ENCODE measurements around the gene CENPVL3. TPM values are rescaled to one million over a fixed set of nuclear protein-coding genes. Genes with fewer than 3 reads are reported as not detected.
"Not testable (repeated sequence)": the region's sequence is repeated elsewhere in the genome, so short reads cannot be mapped to it uniquely, and the experiment has no call there.

The CENPVL3 gene
- 5.0 TPM for polyA plus RNA-seq (2013, experiment 1 of 2)
- 5.0 TPM for polyA plus RNA-seq (2013, experiment 2 of 2)

DNA sequence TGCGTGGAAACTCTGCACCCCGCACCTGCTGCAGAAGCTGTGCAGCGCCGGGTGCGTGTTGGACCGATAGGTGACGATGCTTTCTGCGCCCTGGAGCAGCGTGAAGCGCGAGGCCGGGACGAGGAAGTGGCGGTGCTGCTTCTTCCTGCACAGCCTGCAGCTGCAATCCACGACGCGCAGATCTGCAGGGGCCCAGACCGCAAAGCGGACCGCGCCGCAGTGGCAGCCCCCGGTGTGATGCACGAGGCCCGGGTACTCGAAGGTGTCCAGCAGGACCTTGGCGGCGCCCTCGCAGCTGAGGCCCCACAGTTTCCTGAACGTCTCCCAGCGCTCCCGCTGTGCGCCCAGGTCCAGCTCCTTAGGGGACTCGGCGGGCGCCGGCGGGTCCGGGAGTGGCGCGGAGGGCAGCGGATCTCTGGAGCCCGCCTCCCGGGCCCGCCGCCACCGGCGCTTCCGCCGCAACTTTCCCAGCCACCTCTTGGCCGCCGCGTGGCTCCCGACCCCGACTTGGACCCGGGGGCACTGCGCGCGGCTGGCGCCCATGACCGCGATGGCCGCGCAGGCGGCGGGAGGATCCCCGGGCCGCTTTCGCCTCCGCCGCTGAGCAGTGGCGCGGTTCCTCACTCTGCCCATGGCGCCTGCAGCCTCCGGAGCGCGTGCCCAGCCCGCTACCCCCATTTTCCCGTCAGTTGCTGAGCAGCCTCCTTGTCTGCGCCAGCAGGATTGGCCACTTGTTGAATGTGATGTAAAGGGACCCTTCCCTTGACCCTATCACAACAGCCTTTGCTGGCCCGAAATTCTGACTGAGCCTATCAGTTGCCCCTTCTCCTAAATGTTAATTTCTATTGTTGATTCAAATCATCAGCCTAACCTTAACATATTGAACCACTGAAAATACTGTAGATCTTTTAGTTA, at the start of gene CENPVL3:
Gene CENPVL3 (minus strand): TSS at position 672 of the 915 bp plus-strand sequence. CDS start 39 bp downstream, at position 633.
- H3K9ac ChIP-seq (ENCODE audit: low read depth, low read length) = peak within 1 kb of the TSS; percentile 50; the same call in 1 of the 2 replicates
- H3K27ac ChIP-seq (ENCODE audit: low read depth, low read length); H3K4me1 ChIP-seq (ENCODE audit: insufficient read depth, low read length); H3K36me3 ChIP-seq (ENCODE audit: insufficient read depth, low read length); H3K9me3 ChIP-seq (ENCODE audit: insufficient read depth, low read depth, low read length): not testable (repeated sequence)
- H3K27me3 ChIP-seq (ENCODE audit: insufficient read depth, low read length) = peaks cover 27% of the 10 kb centered on the region
- WGBS = 1% methylated on average over 50 of the region's 81 CpGs
- H3K4me3 ChIP-seq (ENCODE audit: low read length) = peak within 1 kb of the TSS; percentile 44

DNA sequence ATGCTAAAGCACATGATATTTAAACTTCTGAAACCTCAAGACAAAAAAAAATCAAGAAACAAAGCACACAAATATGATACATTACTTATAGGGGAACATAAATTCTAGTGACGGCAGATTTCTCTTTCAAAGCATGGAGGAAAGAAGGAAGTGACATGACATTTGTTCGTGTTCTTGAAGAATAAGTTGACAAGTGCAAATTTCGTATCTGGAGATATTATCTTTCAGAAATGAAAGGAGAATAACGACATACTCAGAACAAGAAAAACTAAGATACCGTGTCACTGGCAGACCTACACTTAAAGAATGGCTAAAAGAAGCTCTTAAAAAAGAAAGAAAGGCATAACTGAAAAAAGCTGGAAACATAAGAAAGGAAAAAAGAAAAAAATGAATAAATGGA, 47.3 kb upstream of the CENPVL3 start:
- no peak overlapping the region for H3K27ac ChIP-seq (ENCODE audit: low read depth, low read length)
- H3K36me3 ChIP-seq (ENCODE audit: insufficient read depth, low read length) = no peaks in the 10 kb centered on the region
- H3K9me3 ChIP-seq (ENCODE audit: insufficient read depth, low read depth, low read length) = no peaks in the 10 kb centered on the region
- no peaks in the 10 kb centered on the region for H3K27me3 ChIP-seq (ENCODE audit: insufficient read depth, low read length)
- no peak overlapping the region for H3K4me3 ChIP-seq (ENCODE audit: low read length)
- 100% methylated on average over 5 of the region's 5 CpGs for WGBS
- H3K4me1 ChIP-seq (ENCODE audit: insufficient read depth, low read length) = no peaks in the 10 kb centered on the region
- H3K9ac ChIP-seq (ENCODE audit: low read depth, low read length) = no peak overlapping the region

DNA sequence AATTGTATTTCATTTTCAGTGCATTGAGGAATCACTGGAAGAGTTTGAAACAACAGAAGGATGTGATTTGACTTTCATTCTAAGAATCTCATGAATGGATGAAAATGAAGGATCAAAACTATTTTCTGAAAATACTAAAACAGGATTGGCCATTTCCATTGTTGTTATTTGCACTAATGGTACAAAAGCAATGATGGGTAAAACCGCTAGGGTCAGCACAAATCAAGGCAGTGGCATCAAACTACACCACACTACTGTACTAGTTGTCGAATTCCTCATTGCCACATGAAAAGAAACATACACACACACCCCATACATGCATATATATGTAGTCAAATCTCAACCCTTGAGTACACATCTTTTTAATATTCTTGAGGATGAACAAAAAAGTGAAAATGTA, 24.7 kb upstream of the CENPVL3 start:
- Histone ChIP-seq H3K27ac (ENCODE audit: low read depth, low read length) (no peak overlapping the region), H3K4me3 (ENCODE audit: low read length) (no peak overlapping the region), H3K9me3 (ENCODE audit: insufficient read depth, low read depth, low read length) (no peaks in the 10 kb centered on the region), H3K27me3 (ENCODE audit: insufficient read depth, low read length) (no peaks in the 10 kb centered on the region), H3K9ac (ENCODE audit: low read depth, low read length) (no peak overlapping the region), H3K36me3 (ENCODE audit: insufficient read depth, low read length) (no peaks in the 10 kb centered on the region), H3K4me1 (ENCODE audit: insufficient read depth, low read length) (no peaks in the 10 kb centered on the region)
- WGBS = 87% methylated on average over 2 of the region's 2 CpGs

DNA sequence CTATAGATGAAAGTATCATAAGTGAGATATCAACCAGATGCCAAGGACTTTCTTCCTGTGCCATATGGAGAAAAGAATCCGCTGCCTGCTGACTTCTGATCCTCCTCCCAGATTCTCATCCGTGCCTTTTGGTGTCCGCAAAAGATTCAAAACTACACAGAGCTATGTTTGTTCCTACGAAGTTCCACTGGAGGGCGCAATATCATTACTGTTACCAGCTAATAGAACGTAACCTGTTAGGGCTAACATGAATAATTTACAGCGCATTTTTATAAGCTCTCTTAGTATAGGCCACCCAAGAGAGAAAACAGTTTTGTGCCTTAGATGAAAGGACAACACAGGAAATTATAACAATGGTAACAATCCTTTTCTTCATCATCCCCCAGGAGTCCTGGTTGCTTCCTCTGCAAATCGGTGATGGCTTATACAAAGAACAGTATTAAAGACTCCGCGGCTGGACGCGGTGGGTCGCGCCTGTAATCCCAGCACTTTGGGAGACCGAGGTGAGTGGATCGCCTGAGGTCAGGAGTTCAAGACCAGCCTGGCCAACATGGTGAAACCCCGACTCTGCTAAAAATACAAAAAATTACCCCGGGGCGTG, 22.8 kb upstream of the CENPVL3 start:
- H3K9me3 ChIP-seq (ENCODE audit: insufficient read depth, low read depth, low read length) = no peaks in the 10 kb centered on the region
- H3K9ac ChIP-seq (ENCODE audit: low read depth, low read length) = no peak overlapping the region
- no peaks in the 10 kb centered on the region for H3K36me3 ChIP-seq (ENCODE audit: insufficient read depth, low read length)
- no peak overlapping the region for H3K4me3 ChIP-seq (ENCODE audit: low read length)
- no peaks in the 10 kb centered on the region for H3K27me3 ChIP-seq (ENCODE audit: insufficient read depth, low read length)
- WGBS = 39% methylated on average over 19 of the region's 19 CpGs
- no peak overlapping the region for H3K27ac ChIP-seq (ENCODE audit: low read depth, low read length)
- H3K4me1 ChIP-seq (ENCODE audit: insufficient read depth, low read length) = no peaks in the 10 kb centered on the region

DNA sequence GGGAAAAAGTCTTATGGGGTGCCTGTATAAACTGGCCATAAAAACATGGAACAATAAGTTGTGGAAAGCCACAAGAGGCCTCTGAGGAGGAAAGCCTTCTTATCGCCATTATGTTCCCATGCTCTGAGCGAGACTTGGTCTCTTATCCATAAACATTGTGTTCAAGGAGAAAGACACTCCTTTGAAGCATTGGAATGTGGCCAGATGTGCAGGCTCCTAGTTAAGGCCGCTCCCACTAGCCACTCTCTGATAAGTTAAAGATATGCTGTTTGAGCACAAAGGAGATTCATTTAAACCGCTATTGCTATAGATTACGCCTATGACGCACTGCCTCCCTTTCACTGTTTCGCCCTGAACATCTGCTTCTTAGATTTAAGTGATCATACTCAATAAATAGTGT, 17.8 kb upstream of the CENPVL3 start:
- not testable (repeated sequence) for H3K9me3 ChIP-seq (ENCODE audit: insufficient read depth, low read depth, low read length); H3K36me3 ChIP-seq (ENCODE audit: insufficient read depth, low read length); H3K4me3 ChIP-seq (ENCODE audit: low read length); H3K27me3 ChIP-seq (ENCODE audit: insufficient read depth, low read length); H3K27ac ChIP-seq (ENCODE audit: low read depth, low read length); H3K9ac ChIP-seq (ENCODE audit: low read depth, low read length); H3K4me1 ChIP-seq (ENCODE audit: insufficient read depth, low read length)
- 95% methylated on average over 7 of the region's 7 CpGs for WGBS

DNA sequence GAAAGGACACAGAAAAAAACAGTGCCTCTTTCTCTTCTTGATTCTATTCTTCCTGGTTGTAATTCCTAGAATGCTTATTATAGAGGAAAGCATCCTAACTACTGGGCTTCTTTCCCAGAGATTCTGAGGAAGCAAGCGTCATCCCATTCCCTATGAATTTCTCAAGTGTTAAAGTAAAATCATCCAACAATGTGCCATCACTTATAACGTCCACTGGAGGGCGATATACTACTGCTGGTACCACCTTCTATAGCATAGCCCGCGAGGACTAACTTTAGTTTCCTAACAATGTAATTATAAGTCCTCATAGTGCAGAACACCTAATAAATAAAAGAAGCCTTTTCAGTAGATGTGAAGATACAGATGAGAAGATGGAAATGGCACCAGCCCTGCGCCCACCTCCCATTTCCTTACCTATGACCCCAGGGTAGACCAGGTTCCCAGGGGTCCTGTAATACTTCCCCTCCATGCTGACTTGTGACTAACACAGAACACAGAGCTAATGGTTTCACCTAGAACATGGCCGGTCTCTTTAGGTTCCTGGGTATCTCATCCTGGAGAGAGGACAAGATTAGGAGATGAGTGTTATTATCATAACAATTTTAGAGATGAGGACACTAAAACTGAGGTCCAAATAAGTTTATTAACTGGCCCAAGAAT, 4.2 kb downstream of the CENPVL3 start:
- Histone ChIP-seq H3K4me3 (ENCODE audit: low read length) (0 out of 2 replicates have a peak overlapping the region, but pooled peaks have one; percentile 27), H3K27me3 (ENCODE audit: insufficient read depth, low read length) (peaks cover 24% of the 10 kb centered on the region), H3K4me1 (ENCODE audit: insufficient read depth, low read length) (no peaks in the 10 kb centered on the region), H3K9ac (ENCODE audit: low read depth, low read length) (no peak overlapping the region), H3K27ac (ENCODE audit: low read depth, low read length) (no peak overlapping the region), H3K36me3 (ENCODE audit: insufficient read depth, low read length) (no peaks in the 10 kb centered on the region), H3K9me3 (ENCODE audit: insufficient read depth, low read depth, low read length) (no peaks in the 10 kb centered on the region)
- WGBS = 14% methylated on average over 4 of the region's 7 CpGs

DNA sequence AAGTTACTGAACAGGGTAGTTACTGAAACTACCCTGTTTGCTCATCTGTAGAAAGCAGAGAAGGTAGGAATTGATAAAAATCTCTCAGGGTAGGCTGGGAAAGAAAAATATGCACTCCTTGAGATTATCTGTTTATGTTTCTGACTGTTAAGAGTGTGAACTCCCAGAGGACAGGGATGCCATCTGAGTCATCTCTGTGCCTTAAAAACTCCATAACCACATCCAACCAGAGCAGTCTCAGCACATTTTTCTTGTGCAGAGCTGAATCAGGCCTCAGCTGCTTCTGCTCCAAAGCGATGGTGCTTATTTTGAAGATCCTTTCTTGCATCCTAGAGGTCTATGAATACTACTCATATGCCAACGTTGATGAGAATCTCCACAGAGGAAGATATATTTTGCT, 9.9 kb downstream of the CENPVL3 start:
- Histone ChIP-seq H3K27me3 (ENCODE audit: insufficient read depth, low read length) (no peaks in the 10 kb centered on the region), H3K36me3 (ENCODE audit: insufficient read depth, low read length) (no peaks in the 10 kb centered on the region), H3K4me3 (ENCODE audit: low read length) (no peak overlapping the region), H3K4me1 (ENCODE audit: insufficient read depth, low read length) (no peaks in the 10 kb centered on the region), H3K27ac (ENCODE audit: low read depth, low read length) (no peak overlapping the region), H3K9me3 (ENCODE audit: insufficient read depth, low read depth, low read length) (no peaks in the 10 kb centered on the region), H3K9ac (ENCODE audit: low read depth, low read length) (no peak overlapping the region)
- 78% methylated on average over 2 of the region's 2 CpGs for WGBS

DNA sequence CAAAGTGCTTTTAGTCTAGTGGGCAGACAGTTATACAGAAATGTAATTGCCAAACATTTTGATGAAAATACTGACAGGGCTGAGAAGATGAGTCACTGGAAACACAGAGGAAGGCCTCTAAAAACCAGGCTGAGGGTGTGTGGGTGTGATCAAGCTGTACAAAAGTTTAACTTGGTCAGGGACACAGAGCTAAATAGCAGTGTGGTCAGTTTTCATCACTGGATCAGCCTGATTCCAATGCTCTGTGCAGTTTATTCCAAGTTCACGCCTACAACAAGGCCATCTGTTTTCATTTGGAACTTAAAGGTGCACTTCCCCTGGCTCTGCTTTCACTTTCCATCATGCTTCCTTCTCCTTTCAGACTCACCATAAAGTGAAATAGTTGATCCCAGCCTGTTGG, 10.6 kb downstream of the CENPVL3 start:
- WGBS = 94% methylated on average over 1 of the region's 1 CpG
- H3K9ac ChIP-seq (ENCODE audit: low read depth, low read length) = no peak overlapping the region
- no peaks in the 10 kb centered on the region for H3K9me3 ChIP-seq (ENCODE audit: insufficient read depth, low read depth, low read length)
- H3K27me3 ChIP-seq (ENCODE audit: insufficient read depth, low read length) = no peaks in the 10 kb centered on the region
- H3K27ac ChIP-seq (ENCODE audit: low read depth, low read length) = no peak overlapping the region
- no peaks in the 10 kb centered on the region for H3K36me3 ChIP-seq (ENCODE audit: insufficient read depth, low read length)
- H3K4me1 ChIP-seq (ENCODE audit: insufficient read depth, low read length) = no peaks in the 10 kb centered on the region
- H3K4me3 ChIP-seq (ENCODE audit: low read length) = no peak overlapping the region

DNA sequence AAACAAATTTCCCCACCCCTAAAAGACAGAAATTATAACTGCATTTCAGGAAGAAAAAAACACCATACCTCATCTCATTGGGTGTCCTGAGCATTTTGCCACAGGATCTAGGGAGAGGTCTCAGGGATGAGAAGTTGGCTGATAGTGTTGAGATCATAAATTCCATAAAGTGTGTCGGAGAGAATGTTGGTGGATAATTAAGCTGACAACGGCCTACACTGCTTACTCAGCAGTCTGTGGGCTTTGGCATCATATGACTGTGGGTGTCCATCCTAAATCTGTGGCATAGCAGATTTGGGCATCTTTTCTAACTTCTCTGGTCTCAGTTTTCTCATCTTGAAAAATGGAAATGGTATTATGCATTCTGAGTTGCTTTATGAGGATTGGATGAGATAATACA, 12.3 kb downstream of the CENPVL3 start:
- Histone ChIP-seq H3K4me3 (ENCODE audit: low read length) (no peak overlapping the region), H3K9ac (ENCODE audit: low read depth, low read length) (no peak overlapping the region), H3K4me1 (ENCODE audit: insufficient read depth, low read length) (no peaks in the 10 kb centered on the region), H3K27me3 (ENCODE audit: insufficient read depth, low read length) (no peaks in the 10 kb centered on the region), H3K9me3 (ENCODE audit: insufficient read depth, low read depth, low read length) (no peaks in the 10 kb centered on the region), H3K36me3 (ENCODE audit: insufficient read depth, low read length) (no peaks in the 10 kb centered on the region), H3K27ac (ENCODE audit: low read depth, low read length) (no peak overlapping the region)
- WGBS = 83% methylated on average over 2 of the region's 2 CpGs

DNA sequence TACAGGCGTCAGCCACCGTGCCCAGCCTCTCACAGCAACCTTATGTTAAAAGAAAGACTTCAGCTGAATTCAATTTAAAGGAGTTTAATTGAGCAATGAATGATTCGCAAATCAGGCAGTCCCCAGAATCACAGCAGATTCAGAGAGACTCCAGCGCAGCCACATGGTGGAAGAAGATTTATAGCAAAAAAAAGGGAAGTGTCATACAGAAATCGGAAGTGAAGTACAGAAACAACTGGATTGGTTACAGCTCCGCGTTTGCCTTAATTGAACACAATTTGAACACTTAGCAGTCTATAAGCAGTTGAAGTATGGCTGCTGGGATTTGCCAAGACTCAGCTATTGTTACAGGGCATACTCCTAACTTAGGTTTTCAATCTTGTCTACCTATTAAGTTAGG, 19.8 kb downstream of the CENPVL3 start:
- no peaks in the 10 kb centered on the region for H3K36me3 ChIP-seq (ENCODE audit: insufficient read depth, low read length)
- no peak overlapping the region for H3K4me3 ChIP-seq (ENCODE audit: low read length)
- H3K9ac ChIP-seq (ENCODE audit: low read depth, low read length) = no peak overlapping the region
- no peaks in the 10 kb centered on the region for H3K9me3 ChIP-seq (ENCODE audit: insufficient read depth, low read depth, low read length)
- H3K27ac ChIP-seq (ENCODE audit: low read depth, low read length) = no peak overlapping the region
- H3K4me1 ChIP-seq (ENCODE audit: insufficient read depth, low read length) = no peaks in the 10 kb centered on the region
- WGBS = 95% methylated on average over 7 of the region's 7 CpGs
- H3K27me3 ChIP-seq (ENCODE audit: insufficient read depth, low read length) = no peaks in the 10 kb centered on the region

DNA sequence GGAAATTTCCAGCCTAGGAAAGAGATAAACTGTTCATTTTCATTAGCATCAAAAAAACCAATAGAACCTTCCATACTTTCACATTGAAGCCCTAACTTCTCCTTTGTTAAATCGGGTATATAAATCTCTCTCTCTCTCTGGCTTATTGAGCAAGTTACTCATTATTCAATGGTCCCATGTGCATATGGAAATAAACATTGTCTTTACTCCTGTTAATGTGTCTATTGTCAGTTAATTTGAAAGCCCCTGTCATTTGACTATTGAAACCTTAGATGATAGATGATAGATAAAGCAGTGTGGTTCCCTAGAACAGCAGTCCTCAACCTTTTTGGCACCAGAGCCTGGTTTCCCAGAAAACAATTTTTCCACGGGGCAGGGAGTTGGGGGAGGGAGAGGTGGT, 46.8 kb downstream of the CENPVL3 start:
- Histone ChIP-seq H3K9ac (ENCODE audit: low read depth, low read length) (no peak overlapping the region), H3K9me3 (ENCODE audit: insufficient read depth, low read depth, low read length) (no peaks in the 10 kb centered on the region), H3K27ac (ENCODE audit: low read depth, low read length) (no peak overlapping the region), H3K27me3 (ENCODE audit: insufficient read depth, low read length) (no peaks in the 10 kb centered on the region), H3K4me1 (ENCODE audit: insufficient read depth, low read length) (no peaks in the 10 kb centered on the region), H3K4me3 (ENCODE audit: low read length) (no peak overlapping the region), H3K36me3 (ENCODE audit: insufficient read depth, low read length) (no peaks in the 10 kb centered on the region)
- WGBS = 81% methylated on average over 2 of the region's 2 CpGs

All from HUES64 (cell line).